ENCODE data around the gene LDLRAD2.

DNA sequence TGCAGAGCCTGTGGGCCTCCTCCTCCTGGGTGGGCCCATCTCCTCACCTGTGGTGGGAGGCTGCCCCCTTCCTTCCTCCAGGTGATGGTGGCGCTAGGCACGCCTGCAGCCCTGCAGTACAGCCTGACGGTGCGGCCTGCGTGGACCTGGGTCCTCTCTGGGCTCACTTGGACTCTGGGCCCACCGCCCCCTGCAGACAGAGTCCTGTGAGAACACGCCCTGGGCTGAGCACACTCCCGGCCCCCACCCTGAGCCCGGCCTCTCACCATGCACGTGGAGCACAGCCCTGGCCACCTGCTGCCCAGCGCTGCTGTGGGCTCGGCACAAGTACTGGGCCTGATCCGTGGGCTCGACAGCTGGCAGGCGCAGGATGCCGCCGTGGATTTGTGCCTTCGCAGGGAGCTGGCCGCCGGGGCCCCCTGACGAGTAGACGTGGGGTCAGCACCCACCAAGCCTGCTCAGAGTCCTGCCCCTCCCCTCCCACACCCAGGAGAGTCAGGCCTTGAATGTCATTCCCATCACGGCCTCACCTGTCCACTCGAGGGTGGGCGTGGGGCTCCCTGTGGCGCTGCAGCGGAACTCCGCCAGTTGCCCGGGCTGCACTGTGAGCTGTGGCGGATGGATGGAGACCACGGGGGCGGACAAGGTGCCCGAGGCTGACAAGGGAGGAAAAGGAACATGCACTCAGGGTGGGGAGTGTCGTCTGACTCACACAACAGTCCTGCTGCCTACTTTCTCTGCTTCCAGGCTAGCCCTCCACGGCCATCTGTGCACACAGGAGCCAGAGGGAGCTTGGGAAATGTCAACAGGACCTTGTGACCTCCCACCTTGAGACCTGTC lies 43.4 kb downstream of the LDLRAD2 start:
- no peak for TF ChIP-seq CTCF (IDR thresholded peaks at IDR 0.05)
- TF ChIP-seq POLR2AphosphoS5 (IDR thresholded peaks at IDR 0.05; ENCODE audit: low read depth, low read length), result no peak
- TF ChIP-seq, protein P1, sequence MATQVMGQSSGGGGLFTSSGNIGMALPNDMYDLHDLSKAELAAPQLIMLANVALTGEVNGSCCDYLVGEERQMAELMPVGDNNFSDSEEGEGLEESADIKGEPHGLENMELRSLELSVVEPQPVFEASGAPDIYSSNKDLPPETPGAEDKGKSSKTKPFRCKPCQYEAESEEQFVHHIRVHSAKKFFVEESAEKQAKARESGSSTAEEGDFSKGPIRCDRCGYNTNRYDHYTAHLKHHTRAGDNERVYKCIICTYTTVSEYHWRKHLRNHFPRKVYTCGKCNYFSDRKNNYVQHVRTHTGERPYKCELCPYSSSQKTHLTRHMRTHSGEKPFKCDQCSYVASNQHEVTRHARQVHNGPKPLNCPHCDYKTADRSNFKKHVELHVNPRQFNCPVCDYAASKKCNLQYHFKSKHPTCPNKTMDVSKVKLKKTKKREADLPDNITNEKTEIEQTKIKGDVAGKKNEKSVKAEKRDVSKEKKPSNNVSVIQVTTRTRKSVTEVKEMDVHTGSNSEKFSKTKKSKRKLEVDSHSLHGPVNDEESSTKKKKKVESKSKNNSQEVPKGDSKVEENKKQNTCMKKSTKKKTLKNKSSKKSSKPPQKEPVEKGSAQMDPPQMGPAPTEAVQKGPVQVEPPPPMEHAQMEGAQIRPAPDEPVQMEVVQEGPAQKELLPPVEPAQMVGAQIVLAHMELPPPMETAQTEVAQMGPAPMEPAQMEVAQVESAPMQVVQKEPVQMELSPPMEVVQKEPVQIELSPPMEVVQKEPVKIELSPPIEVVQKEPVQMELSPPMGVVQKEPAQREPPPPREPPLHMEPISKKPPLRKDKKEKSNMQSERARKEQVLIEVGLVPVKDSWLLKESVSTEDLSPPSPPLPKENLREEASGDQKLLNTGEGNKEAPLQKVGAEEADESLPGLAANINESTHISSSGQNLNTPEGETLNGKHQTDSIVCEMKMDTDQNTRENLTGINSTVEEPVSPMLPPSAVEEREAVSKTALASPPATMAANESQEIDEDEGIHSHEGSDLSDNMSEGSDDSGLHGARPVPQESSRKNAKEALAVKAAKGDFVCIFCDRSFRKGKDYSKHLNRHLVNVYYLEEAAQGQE (IDR thresholded peaks at IDR 0.05; ENCODE audit: insufficient read depth in 1 of 2, low read depth in 2 of 2, low read length in 1 of 2), result 0 out of 4 replicates have a peak, but pooled peaks of 1 of the 2 experiments have one; percentile 8

Measured in Panc1 (cell line).